Lung (tissue), 12 donors: Measurements from ENCODE around the gene FIGN. TPM values are rescaled to one million over a fixed set of nuclear protein-coding genes. Genes with fewer than 3 reads are reported as not detected.

Source experiments
- ATAC-seq: fragments of 200-7000 bp; cut with Tn5 transposase; one replicate; pipeline ENCODE4 v1.9.1; 2020; ENCODE audit warnings: moderate number of reproducible peaks; ENCODE audit not compliant: insufficient read depth, low FRiP score
- DNase-seq, 3 donors: peaks; one replicate each; pipeline ENCODE4 v3.0.0-alpha.2; 2013 to 2017
- H3K27ac ChIP-seq, 2 donors: one replicate each; pipeline ENCODE4 v1.5.1; 2013; ENCODE audit warnings: mild to moderate bottlenecking in 2 of 2, moderate library complexity in 2 of 2, control low read depth in 1 of 2, inconsistent platforms in 1 of 2, low read depth in 1 of 2, low read length in 1 of 2
- H3K27me3 ChIP-seq, 3 donors: one replicate each; pipeline ENCODE4 v1.5.1; 2013; ENCODE audit warnings: low read length in 2 of 3; ENCODE audit not compliant: control insufficient read depth in 3 of 3, insufficient read depth in 3 of 3
- H3K36me3 ChIP-seq, 4 donors: one replicate each; pipeline ENCODE4 v1.5.1; 2013; ENCODE audit warnings: low read length in 4 of 4, mild to moderate bottlenecking in 1 of 4, moderate library complexity in 1 of 4; ENCODE audit not compliant: control insufficient read depth in 4 of 4, insufficient read depth in 4 of 4
- H3K4me1 ChIP-seq, 5 donors: one replicate each; pipeline ENCODE4 v1.5.1; 2013; ENCODE audit warnings: low read length in 5 of 5, mild to moderate bottlenecking in 2 of 5, moderate library complexity in 1 of 5; ENCODE audit not compliant: control insufficient read depth in 5 of 5, insufficient read depth in 5 of 5
- H3K4me3 ChIP-seq: one replicate; pipeline ENCODE4 v1.5.1; 2013; ENCODE audit warnings: mild to moderate bottlenecking, control low read depth, moderate library complexity
- H3K9ac ChIP-seq, 2 donors: one replicate each; pipeline ENCODE4 v1.5.1; 2013; ENCODE audit warnings: low read length in 2 of 2, control low read depth in 1 of 2; ENCODE audit not compliant: insufficient read depth in 1 of 2
- H3K9me3 ChIP-seq, 4 donors: one replicate each; pipeline ENCODE4 v1.5.1; 2013; ENCODE audit warnings: low read length in 3 of 4, mild to moderate bottlenecking in 1 of 4, moderate library complexity in 1 of 4; ENCODE audit not compliant: control insufficient read depth in 4 of 4, insufficient read depth in 3 of 4
- WGBS, 2 donors: extraction: QIAGEN DNeasy Blood & Tissue Kit; methylation state at CpG; one replicate each; pipeline ENCODE4 v1.1.7; 2013; 5-methylcytosine and 5-hydroxymethylcytosine counted together
- polyA plus RNA-seq, 2 donors: library from polyadenylated mRNA; stranded (reverse); fragments of 200-250 nt; gene quantifications; one replicate each; pipeline ENCODE4 v1.2.1, GENCODE V29; 2013
- total RNA-seq, 2 donors: library from RNA; depleted of rRNA in 1 of 2; stranded (reverse); fragments of >200 nt in 1 of 2; gene quantifications; one replicate each; pipeline ENCODE4 v1.2.1, GENCODE V29; 2014 to 2021
- TF ChIP-seq, protein P1 (sequence below): IDR thresholded peaks from 2 replicates; pipeline ENCODE4 v1.5.1; 2012; ENCODE audit warnings: mild to moderate bottlenecking; ENCODE audit errors: control extremely low read depth, extremely low read depth
- donor health status: control.
- donor health status: control.
- donor health status: Bipolar disorder and iron deficiency.
- donor health status: healthy.
- donor health status: DM: yes; HTN: yes; CAD: no.

The FIGN gene
- total and polyA plus RNA-seq, 4 donors: 0.42 to 6.5 (median 3.0) TPM

DNA sequence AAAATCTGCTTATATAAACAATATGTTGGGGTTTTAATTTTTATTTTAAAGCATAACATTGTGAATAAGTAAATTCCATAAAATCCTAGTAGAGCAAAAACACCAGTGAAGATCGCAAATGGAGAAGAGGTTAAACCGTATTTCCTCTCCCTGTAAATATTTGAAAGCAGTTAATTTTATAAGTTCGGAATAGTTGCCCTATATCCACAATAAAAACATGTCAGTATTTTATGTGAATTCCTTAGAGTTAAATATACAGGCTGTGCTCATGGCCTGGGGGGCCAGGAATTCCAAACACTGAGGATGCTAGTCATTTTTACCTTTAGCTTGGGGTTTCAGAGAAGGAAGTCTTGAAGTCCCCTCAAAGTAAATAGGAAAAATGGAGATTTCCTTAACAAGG lies 135.0 kb downstream of the FIGN start:
- no peak for DNase-seq
- no peaks in the 10 kb centered on the region for H3K9me3 ChIP-seq
- peaks cover 0 to 5% (median 0%) of the 10 kb centered on the region in 5 donors for H3K4me1 ChIP-seq
- WGBS, 2 donors: 85 to 90% methylated on average over 3 of the region's 3 CpGs
- no peaks in the 10 kb centered on the region for H3K36me3 ChIP-seq
- H3K27ac ChIP-seq: no peak overlapping the region
- no peaks in the 10 kb centered on the region for H3K27me3 ChIP-seq
- H3K4me3 ChIP-seq: no peak overlapping the region
- TF ChIP-seq, protein P1, sequence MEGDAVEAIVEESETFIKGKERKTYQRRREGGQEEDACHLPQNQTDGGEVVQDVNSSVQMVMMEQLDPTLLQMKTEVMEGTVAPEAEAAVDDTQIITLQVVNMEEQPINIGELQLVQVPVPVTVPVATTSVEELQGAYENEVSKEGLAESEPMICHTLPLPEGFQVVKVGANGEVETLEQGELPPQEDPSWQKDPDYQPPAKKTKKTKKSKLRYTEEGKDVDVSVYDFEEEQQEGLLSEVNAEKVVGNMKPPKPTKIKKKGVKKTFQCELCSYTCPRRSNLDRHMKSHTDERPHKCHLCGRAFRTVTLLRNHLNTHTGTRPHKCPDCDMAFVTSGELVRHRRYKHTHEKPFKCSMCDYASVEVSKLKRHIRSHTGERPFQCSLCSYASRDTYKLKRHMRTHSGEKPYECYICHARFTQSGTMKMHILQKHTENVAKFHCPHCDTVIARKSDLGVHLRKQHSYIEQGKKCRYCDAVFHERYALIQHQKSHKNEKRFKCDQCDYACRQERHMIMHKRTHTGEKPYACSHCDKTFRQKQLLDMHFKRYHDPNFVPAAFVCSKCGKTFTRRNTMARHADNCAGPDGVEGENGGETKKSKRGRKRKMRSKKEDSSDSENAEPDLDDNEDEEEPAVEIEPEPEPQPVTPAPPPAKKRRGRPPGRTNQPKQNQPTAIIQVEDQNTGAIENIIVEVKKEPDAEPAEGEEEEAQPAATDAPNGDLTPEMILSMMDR: no peak
- no peak overlapping the region for H3K9ac ChIP-seq
- no peak for ATAC-seq

DNA sequence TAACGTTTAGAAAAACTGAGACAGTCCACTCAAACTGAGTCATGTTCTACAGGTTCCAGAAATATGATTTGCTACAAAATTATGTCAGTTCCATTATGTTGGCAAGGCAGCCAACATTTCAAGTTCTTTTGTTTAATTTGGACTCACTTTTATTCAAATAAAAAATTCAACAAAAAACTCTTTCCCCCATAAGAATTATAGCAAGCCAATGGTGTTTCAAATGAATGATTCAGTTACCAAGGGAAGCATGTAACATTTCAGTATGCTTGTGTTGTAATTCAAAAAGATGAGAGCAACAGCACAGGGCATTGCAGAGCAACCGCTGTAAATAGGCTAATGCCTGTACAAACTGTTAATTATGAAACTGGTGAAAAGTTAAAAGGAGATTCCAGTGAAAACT lies 140.8 kb downstream of the FIGN start:
- H3K9ac ChIP-seq: no peak overlapping the region
- DNase-seq: no peak
- ATAC-seq: no peak
- WGBS, 2 donors: 43 to 54% methylated on average over 2 of the region's 2 CpGs
- TF ChIP-seq, protein P1: no peak
- no peak overlapping the region for H3K4me3 ChIP-seq
- no peak overlapping the region for H3K27ac ChIP-seq
- H3K4me1 ChIP-seq: peaks cover 0 to 2% (median 0%) of the 10 kb centered on the region in 5 donors
- no peaks in the 10 kb centered on the region for H3K9me3 ChIP-seq
- H3K27me3 ChIP-seq: no peaks in the 10 kb centered on the region
- H3K36me3 ChIP-seq: no peaks in the 10 kb centered on the region

DNA sequence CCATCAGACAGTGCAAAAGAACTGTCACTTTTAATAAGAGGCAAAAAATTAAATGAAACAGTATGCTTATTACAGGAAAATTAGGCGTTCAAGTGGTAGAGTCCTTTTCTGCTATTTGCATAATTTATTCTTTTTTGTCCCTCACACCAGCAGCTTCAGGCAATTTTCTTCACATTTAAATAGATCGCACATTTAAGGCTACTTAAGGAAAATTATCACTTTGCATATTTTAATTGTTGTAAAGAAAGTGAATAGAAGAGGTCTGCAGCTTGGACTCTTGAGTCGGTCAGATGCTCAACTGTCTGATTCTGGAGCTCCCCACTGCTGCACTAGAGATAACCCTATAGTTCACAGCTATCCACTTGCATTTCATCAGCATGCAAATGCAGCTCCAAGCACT lies 141.3 kb downstream of the FIGN start:
- no peak for DNase-seq
- Histone ChIP-seq H3K4me1 (peaks cover 0 to 2% (median 0%) of the 10 kb centered on the region in 5 donors), H3K27me3 (no peaks in the 10 kb centered on the region), H3K36me3 (no peaks in the 10 kb centered on the region), H3K4me3 (no peak overlapping the region), H3K9me3 (no peaks in the 10 kb centered on the region), H3K27ac (no peak overlapping the region), H3K9ac (no peak overlapping the region)
- no peak for ATAC-seq
- TF ChIP-seq, protein P1: no peak
- WGBS, 2 donors: 78 to 79% methylated on average over 3 of the region's 3 CpGs

DNA sequence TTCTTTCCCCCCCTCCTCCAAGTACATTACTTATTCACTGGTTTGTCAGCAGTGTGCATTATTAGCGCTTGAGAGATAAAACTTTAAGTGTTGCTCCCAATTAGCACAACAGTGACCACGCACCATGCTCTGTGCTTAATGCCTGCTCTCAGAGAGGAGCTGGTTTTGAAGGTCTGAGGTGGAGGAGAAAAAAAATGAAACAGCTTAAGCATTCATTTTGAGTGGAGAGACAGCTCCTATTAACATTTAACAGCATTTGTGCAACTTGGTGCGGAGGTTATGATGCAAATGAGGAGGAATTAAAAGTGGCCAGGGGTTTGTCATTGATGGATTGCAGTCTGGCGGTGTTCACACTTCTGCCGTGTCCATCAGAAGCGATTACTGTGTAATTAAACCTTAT lies 141.8 kb downstream of the FIGN start:
- Histone ChIP-seq H3K9ac (no peak overlapping the region), H3K4me1 (peaks cover 0 to 2% (median 0%) of the 10 kb centered on the region in 5 donors)
- 76 to 80% methylated on average over 6 of the region's 6 CpGs for WGBS, 2 donors

More for the DNA sequence above, 141.8 kb downstream of the FIGN start:
- Histone ChIP-seq H3K27ac (no peak overlapping the region), H3K36me3 (no peaks in the 10 kb centered on the region), H3K27me3 (no peaks in the 10 kb centered on the region), H3K9me3 (no peaks in the 10 kb centered on the region), H3K4me3 (no peak overlapping the region)
- TF ChIP-seq, protein P1: no peak
- DNase-seq: no peak
- ATAC-seq: no peak
